Adrenal gland (tissue), 5 donors: Measurements from ENCODE around the gene SLC2A13.

Experiments used
- POLR2A ChIP-seq, 2 donors: fragments of 450-650 bp; IDR thresholded peaks; one replicate each; pipeline ENCODE4 v1.6.1; 2017; ENCODE audit warnings: antibody characterized with exemption in 2 of 2, mild to moderate bottlenecking in 2 of 2, moderate library complexity in 1 of 2
- TF ChIP-seq, protein P1 (sequence below), 6 experiments: fragments of 450-650 bp in 4 of 6; fragments of 200-600 bp in 2 of 6; sonication (generic) in 1 of 6; IDR thresholded peaks; 1 replicate in 5 of 6; 2 replicates in 1 of 6; pipeline versions ENCODE4 v1.5.1 to v1.8.0; 2016 to 2021; ENCODE audit warnings: antibody characterized with exemption in 6 of 6, mild to moderate bottlenecking in 2 of 6, moderate library complexity in 1 of 6
- donor health status: DM: no; HTN: no; CAD: no.

GRCh38 chr12:39824505-39825212 is 281.2 kb downstream of the SLC2A13 start:
- TF ChIP-seq, protein P1, sequence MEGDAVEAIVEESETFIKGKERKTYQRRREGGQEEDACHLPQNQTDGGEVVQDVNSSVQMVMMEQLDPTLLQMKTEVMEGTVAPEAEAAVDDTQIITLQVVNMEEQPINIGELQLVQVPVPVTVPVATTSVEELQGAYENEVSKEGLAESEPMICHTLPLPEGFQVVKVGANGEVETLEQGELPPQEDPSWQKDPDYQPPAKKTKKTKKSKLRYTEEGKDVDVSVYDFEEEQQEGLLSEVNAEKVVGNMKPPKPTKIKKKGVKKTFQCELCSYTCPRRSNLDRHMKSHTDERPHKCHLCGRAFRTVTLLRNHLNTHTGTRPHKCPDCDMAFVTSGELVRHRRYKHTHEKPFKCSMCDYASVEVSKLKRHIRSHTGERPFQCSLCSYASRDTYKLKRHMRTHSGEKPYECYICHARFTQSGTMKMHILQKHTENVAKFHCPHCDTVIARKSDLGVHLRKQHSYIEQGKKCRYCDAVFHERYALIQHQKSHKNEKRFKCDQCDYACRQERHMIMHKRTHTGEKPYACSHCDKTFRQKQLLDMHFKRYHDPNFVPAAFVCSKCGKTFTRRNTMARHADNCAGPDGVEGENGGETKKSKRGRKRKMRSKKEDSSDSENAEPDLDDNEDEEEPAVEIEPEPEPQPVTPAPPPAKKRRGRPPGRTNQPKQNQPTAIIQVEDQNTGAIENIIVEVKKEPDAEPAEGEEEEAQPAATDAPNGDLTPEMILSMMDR (IDR thresholded peaks at IDR 0.05): no peak
- TF ChIP-seq POLR2A (IDR thresholded peaks at IDR 0.05): no peak
